ENCODE results near the gene ETS1.

ETS1 gene

DNA sequence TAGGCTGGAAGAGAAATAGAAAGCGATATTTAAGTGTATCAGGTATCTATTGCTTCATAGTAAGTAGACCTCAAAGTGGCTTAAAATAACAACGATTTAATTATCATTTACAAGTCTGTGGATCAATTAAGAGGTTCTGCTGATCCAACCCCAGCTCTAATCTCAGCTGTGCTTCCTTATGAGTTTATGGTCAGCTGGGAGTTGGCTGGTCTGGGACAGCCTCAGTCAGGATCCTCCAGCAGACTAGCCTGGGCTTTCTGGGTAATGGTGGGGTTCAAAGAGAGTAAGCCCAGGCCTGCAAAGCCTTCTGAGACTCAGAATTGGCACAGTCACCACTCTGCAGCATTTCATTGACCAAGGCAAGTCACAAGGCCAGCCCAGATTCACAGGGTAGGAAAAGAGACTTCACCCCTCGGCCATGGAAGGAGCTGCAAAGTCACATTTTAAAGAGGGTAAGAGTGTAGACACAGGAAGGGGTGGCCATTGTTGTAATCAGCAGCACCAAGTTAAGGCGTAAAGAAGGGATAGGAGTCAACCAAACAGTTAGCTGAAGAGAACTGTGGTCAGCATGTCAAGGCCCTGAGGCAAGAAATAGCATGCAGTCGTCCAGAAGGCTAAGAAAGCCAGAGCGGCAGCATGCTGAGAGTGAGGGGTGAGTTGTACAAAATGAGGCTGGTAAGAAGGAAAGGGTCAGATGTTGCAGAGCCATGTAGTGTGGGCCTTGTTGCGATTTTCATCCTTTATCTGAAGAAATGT, 168.2 kb downstream of the ETS1 start:
- no peak for DNase-seq

DNA sequence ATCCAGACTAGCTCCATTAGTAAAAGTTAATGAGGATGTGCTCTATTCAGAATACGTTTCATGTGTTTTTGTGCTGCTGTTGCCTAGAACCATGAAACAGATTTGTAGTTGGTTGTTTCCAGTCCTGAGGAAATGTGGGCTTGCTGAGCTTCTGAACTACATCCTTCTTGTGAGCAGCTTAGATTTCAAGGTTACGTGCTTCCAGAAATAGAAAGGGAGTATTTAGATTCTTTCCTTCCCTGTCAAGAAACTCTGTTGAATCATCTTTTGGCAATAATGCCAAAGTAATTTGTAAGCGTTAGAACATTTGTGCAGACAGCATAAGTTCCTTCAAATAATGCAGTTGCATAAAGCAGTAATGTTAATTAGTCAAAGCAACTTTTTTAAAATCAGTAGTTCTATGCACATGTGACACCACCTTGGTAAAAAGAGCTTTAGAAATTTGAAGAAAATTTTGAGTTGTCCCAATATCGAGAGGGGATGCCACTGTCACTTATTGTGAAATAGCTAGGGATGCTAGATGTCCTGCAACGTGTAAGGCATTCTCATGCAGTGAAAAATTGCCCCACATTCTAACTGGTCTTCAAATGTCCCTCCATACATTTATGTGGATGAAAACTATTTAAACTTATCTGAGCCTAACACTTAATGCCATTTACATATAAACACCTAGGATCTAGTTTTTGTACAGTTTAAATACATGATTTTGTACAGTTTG, 169.6 kb downstream of the ETS1 start:
- no peak for DNase-seq

DNA sequence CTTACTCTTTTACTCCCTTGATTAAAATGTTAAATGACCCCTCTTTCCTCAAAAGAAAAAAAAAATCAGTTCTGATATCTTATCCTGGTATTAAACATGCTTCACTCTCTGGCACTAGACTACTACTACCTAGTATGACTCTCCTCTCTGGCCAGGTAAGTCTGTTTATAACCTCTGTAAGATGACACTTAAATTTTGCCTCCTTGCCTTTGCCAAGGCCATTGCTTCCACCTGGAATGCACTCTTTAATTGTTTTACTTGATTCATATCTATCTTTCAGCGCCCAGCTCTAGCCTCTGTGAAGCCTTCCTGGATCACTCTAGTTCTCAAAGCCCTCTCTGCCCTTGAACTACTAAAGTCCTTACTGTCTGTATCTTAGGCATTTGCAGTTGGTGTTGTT, 170.4 kb downstream of the ETS1 start:
- no peak for DNase-seq

DNA sequence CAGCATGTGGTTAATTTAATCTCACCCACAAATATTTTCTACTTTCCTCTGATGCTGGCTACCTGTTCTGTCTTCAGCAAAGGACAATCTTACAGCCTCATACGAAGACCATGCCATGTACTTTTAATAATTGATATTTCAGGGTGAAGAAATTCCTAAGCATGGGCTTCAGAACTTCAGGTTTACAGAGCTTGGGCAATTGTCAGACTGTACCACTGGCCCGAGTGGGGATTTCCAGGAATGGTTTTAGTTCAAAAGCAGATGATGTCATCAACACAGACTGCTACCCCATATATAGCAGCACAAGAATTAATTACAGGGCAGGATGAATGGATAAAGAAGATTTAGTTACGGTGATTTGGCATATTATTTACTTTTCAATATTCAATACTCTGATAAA, 171.8 kb downstream of the ETS1 start:
- no peak for DNase-seq

GRCh38 chr11:128412847-128413791, 174.2 kb downstream of the ETS1 start:
- no peak for DNase-seq

DNA sequence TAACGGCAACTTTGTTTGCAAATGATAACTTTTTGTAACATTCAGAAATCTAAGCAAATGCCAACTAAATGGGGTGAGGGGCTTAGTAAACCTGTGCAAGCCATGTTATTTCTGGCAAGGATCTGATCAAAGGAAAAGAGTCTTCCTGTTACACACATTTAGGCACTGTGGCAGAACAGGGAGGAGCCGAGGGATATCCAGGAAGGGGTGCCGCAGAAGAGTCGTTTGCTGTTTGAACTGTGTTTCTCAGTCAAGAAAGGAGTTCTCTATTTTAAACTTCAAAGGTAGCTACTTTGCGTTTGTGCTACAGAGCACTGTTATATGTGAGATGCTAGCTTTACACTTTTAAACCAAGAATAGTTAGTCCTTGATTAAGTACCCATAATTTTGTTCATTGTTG, 175.5 kb downstream of the ETS1 start:
- DNase-seq = no peak

DNA sequence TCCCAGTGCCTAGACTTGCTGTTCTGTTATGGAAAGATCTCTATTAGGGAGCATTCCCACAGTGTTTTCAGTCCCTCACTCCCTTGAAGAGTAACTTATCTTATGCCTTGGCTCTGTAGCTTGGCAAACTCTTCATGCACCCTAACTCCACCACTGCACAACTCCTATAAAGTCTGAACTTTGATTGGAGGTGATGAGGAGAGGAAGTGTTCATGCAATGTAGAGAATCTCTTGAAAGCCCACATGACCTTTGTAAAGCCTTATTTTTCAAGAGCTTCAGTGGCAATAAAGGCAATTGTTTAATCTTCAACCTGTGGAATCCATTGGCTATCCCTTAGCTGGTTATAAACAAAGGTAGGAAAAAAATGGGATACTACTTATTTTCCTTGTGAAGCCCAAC, 176.2 kb downstream of the ETS1 start:
- DNase-seq = no peak

DNA sequence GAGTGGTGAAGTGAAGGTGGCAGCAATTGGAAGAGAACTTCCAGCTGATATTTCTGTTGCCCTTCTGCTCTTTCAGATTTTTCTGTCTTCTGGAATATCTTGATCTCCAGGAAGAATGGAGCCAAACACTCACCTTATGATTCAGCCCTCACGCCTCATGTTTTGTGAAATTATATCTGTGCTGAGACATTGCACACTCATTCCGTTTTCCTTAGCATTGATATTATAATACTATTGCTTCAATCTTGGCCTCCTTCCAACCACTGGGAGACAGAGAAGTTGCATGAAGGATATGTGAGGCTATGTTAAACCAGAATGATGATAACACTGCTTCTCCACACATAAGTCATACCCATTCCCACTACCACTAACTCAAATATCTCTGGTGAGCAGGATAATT, 177.9 kb downstream of the ETS1 start:
- no peak for DNase-seq
